ENCODE measurements around the gene MYF6. TPM values are rescaled to one million over a fixed set of nuclear protein-coding genes. Genes with fewer than 3 reads are reported as not detected.

Gene MYF6
- total RNA-seq, 1 experiment from 2014 or later: not detected

- DNase-seq (ENCODE audit: low spot score): no peak
Measured at GRCh38 chr12:80704420-80704819, 3.0 kb upstream of the MYF6 start.

- DNase-seq (ENCODE audit: low spot score): no peak
Measured at GRCh38 chr12:80707830-80708258, 410 bp downstream of the MYF6 start.

- no peak for DNase-seq (ENCODE audit: low spot score)
Measured at GRCh38 chr12:80708259-80708974, 983 bp downstream of the MYF6 start.

- no peak for DNase-seq (ENCODE audit: low spot score)
Measured at GRCh38 chr12:80708975-80709328, 1.5 kb downstream of the MYF6 start.

GRCh38 chr12:80709811-80710726 lies 2.6 kb downstream of the MYF6 start:
- no peak for DNase-seq (ENCODE audit: low spot score)

GRCh38 chr12:80710727-80711449 lies 3.5 kb downstream of the MYF6 start:
- no peak for DNase-seq (ENCODE audit: low spot score)

- no peak for DNase-seq (ENCODE audit: low spot score)
Measured at GRCh38 chr12:80711866-80712265, 4.4 kb downstream of the MYF6 start.

GRCh38 chr12:80712866-80713265 lies 5.4 kb downstream of the MYF6 start:
- DNase-seq (ENCODE audit: low spot score): no peak

GRCh38 chr12:80713419-80713818 lies 6.0 kb downstream of the MYF6 start:
- DNase-seq (ENCODE audit: low spot score): no peak

GRCh38 chr12:80714055-80714454 lies 6.6 kb downstream of the MYF6 start:
- DNase-seq (ENCODE audit: low spot score): no peak

GRCh38 chr12:80714846-80715245 lies 7.4 kb downstream of the MYF6 start:
- no peak for DNase-seq (ENCODE audit: low spot score)

GRCh38 chr12:80715713-80716249 lies 8.3 kb downstream of the MYF6 start:
- no peak for DNase-seq (ENCODE audit: low spot score)

GRCh38 chr12:80716696-80717469 lies 9.4 kb downstream of the MYF6 start, which contains the start of gene MYF5:
MYF5 (plus strand) TSS chr12:80716912; CDS start chr12:80717064, 152 bp downstream.
- DNase-seq (ENCODE audit: low spot score): no peak

- DNase-seq (ENCODE audit: low spot score): no peak
Measured at GRCh38 chr12:80717856-80718255, 10.4 kb downstream of the MYF6 start.

GRCh38 chr12:80720516-80720915 lies 13.1 kb downstream of the MYF6 start:
- DNase-seq (ENCODE audit: low spot score): no peak

- no peak for DNase-seq (ENCODE audit: low spot score)
Measured at GRCh38 chr12:80721326-80721725, 13.9 kb downstream of the MYF6 start.

- no peak for DNase-seq (ENCODE audit: low spot score)
Measured at GRCh38 chr12:80745851-80746505, 38.5 kb downstream of the MYF6 start.

- DNase-seq (ENCODE audit: low spot score): no peak
Measured at GRCh38 chr12:80747800-80748199, 40.4 kb downstream of the MYF6 start.

- no peak for DNase-seq (ENCODE audit: low spot score)
Measured at GRCh38 chr12:80749456-80749855, 42.0 kb downstream of the MYF6 start.

GRCh38 chr12:80752464-80752863 lies 45.0 kb downstream of the MYF6 start:
- DNase-seq (ENCODE audit: low spot score): no peak

GRCh38 chr12:80754274-80754673 lies 46.8 kb downstream of the MYF6 start:
- DNase-seq (ENCODE audit: low spot score): no peak
